T-cell (primary cell): ENCODE data around the gene PTS. TPM values are rescaled to one million over a fixed set of nuclear protein-coding genes. Genes with fewer than 3 reads are reported as not detected.
"Not testable (repeated sequence)": the region's sequence is repeated elsewhere in the genome, so short reads cannot be mapped to it uniquely, and the experiment has no call there.

Experiments
- ATAC-seq, 4 experiments: fragments of 200-7000 bp in 3 of 4; fragments of 150-1000 bp in 1 of 4; cut with Tn5 transposase; replicated peaks in 1 of 4; 1 replicate in 3 of 4; 2 replicates in 1 of 4; pipeline ENCODE4 v1.10.0; 2021; ENCODE audit warnings: moderate library complexity in 3 of 4, mild to moderate bottlenecking in 2 of 4, moderate number of reproducible peaks in 1 of 4
- CTCF ChIA-PET, 2 donors: fragments of 300-600 bp; sonication (Branson Sonifier 250); formaldehyde crosslinking; loops; one replicate each; lab custom pipeline; 2022; ENCODE audit warnings: antibody characterized with exemption in 2 of 2; lab: Charles Lee
- POLR2A ChIA-PET, 2 donors: fragments of 300-600 bp; sonication (Branson Sonifier 250); formaldehyde crosslinking; loops; one replicate each; lab custom pipeline; 2022; ENCODE audit warnings: antibody characterized with exemption in 2 of 2; lab: Charles Lee
- DNase-seq, 35 experiments: peaks; one replicate each; pipeline versions ENCODE4 v3.0.0 to v3.0.0-alpha.2; 2013 to 2023
- H3K27ac ChIP-seq: one replicate; pipeline ENCODE4 v1.5.1; 2013; ENCODE audit warnings: low read length
- H3K27me3 ChIP-seq, 2 experiments: replicated peaks in 1 of 2; 1 replicate in 1 of 2; 2 replicates in 1 of 2; pipeline versions ENCODE4 v1.6.1 to v1.7.0; 2013; ENCODE audit warnings: low read length in 1 of 2, mixed read lengths in 1 of 2; ENCODE audit not compliant: control insufficient read depth in 2 of 2, insufficient read depth in 2 of 2; ENCODE audit errors: extremely low read depth in 1 of 2
- H3K36me3 ChIP-seq, 2 donors: 1 replicate in 1 of 2; 2 replicates in 1 of 2; pipeline versions ENCODE4 v1.6.1 to v1.7.0; 2013; ENCODE audit warnings: low read length in 1 of 2; ENCODE audit not compliant: control insufficient read depth in 2 of 2, insufficient read depth in 1 of 2; ENCODE audit errors: extremely low read depth in 1 of 2
- H3K4me1 ChIP-seq, 2 experiments: 1 replicate in 1 of 2; 2 replicates in 1 of 2; pipeline versions ENCODE4 v1.6.1 to v1.7.0; 2013; ENCODE audit warnings: low read length in 2 of 2, mixed read lengths in 1 of 2; ENCODE audit not compliant: insufficient read depth in 2 of 2, control insufficient read depth in 1 of 2; ENCODE audit errors: extremely low read depth in 1 of 2
- H3K4me3 ChIP-seq, 2 donors: 1 replicate in 1 of 2; 2 replicates in 1 of 2; pipeline versions ENCODE4 v1.5.1 to v1.7.0; 2013; ENCODE audit warnings: mild to moderate bottlenecking in 2 of 2, low read length in 1 of 2, moderate library complexity in 1 of 2; ENCODE audit not compliant: control insufficient read depth in 1 of 2; ENCODE audit errors: extremely low read depth in 1 of 2
- H3K9me3 ChIP-seq: 2 replicates; pipeline ENCODE4 v1.7.0; 2013
- H3K27ac Mint-ChIP-seq, 2 donors: one replicate each; pipeline ENCODE4 v1.8.0; 2020 to 2021; ENCODE audit warnings: mild to moderate bottlenecking in 2 of 2, mixed read lengths in 2 of 2
- H3K27me3 Mint-ChIP-seq, 2 donors: one replicate each; pipeline ENCODE4 v1.8.0; 2021 to 2022; ENCODE audit warnings: mixed read lengths in 2 of 2
- H3K36me3 Mint-ChIP-seq: one replicate; pipeline ENCODE4 v1.8.0; 2021; ENCODE audit warnings: mixed read lengths
- H3K4me1 Mint-ChIP-seq, 3 donors: one replicate each; pipeline ENCODE4 v1.8.0; 2020 to 2022; ENCODE audit warnings: mixed read lengths in 3 of 3, mild to moderate bottlenecking in 1 of 3
- H3K4me3 Mint-ChIP-seq, 3 donors: one replicate each; pipeline ENCODE4 v1.8.0; 2020 to 2022; ENCODE audit warnings: mild to moderate bottlenecking in 3 of 3, mixed read lengths in 3 of 3, moderate library complexity in 3 of 3
- H3K9me3 Mint-ChIP-seq, 3 donors: one replicate each; pipeline ENCODE4 v1.8.0; 2020 to 2022; ENCODE audit warnings: mixed read lengths in 3 of 3
- WGBS: methylation state at CpG from one replicate; pipeline ENCODE4 v1.1.5; 2013; ENCODE audit warnings: missing lambda C conversion rate; ENCODE audit not compliant: insufficient coverage; 5-methylcytosine and 5-hydroxymethylcytosine counted together
- total RNA-seq, 35 experiments: library from RNA in 6 of 35; stranded (reverse) in 6 of 35; fragments of 120-200 nt in 1 of 35; gene quantifications; one replicate each; pipeline versions ENCODE4 v1.2.1 to v1.2.4 and lab custom pipeline; 2013 to 2026

PTS gene
- total RNA-seq, 5 donors from 2014 or later (not counting 1 experiment from before 2014, with no cell fraction given) = 15.1 to 65.8 (median 21.0) TPM

DNA sequence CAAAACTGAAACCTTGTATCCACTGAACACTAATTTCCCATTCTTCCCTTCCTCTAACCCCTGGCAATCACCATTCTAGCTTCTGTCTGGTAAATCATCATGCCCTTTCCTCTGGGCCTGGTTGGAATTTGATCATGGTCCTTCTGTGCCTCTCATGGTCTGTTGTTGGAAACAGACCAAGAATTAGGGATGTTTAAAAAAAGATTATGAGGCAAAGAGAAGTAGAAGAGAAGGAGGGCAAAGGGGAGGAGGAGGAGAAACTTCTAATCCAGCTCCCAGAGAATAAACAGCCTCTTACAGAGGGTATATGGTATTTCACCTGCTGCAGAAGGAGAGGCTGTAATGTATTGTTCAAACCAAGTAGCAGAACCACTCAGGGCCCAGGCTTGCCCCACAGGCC, 40.3 kb upstream of the PTS start:
- H3K4me1 ChIP-seq = no peaks in the 10 kb centered on the region
- Mint-ChIP-seq H3K36me3 (peaks cover 5% of the 10 kb centered on the region), H3K27me3 (peaks cover 7 to 8% of the 10 kb centered on the region in 2 donors), H3K9me3 (peaks cover 0 to 4% (median 0%) of the 10 kb centered on the region in 3 donors), H3K4me1 (no peaks in the 10 kb centered on the region), H3K4me3 (no peak overlapping the region), H3K27ac (no peak overlapping the region)
- ChIA-PET POLR2A (no interaction called here), CTCF (interaction anchor here in 1 of 2 donors (1.0 kb wide), 1 partner anchor 94 kb away, joined by 3 read pairs; no protein-coding TSS in a partner anchor)
- DNase-seq (no peak), ATAC-seq (no peak)
- no peaks in the 10 kb centered on the region for H3K27me3 ChIP-seq
- H3K36me3 ChIP-seq = no peaks in the 10 kb centered on the region
- no peaks in the 10 kb centered on the region for H3K9me3 ChIP-seq
- H3K27ac ChIP-seq = no peak overlapping the region
- no peak overlapping the region for H3K4me3 ChIP-seq

DNA sequence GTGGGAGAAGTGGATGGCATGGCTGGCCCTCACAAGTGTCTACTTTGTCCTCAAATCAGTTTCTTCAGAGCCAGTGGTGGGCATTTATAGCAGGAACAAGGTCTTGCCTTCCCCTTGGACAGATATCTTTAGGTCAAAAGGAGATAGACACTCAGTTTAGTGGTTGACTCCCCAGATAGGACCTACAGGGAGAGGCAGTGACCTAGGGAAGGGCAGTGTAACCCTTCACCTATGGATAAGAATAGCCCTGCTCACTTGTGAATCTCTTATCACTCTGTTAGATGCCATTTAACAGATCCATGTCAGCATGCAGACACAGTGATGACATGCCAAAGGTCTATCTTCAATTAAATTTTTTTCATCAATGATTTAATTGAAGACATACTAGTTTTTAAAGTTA, 39.9 kb upstream of the PTS start:
- Mint-ChIP-seq H3K36me3 (peaks cover 4% of the 10 kb centered on the region), H3K27me3 (peaks cover 7% of the 10 kb centered on the region in 2 donors), H3K4me3 (no peak overlapping the region), H3K9me3 (peaks cover 0 to 3% (median 0%) of the 10 kb centered on the region in 3 donors), H3K27ac (no peak overlapping the region), H3K4me1 (no peaks in the 10 kb centered on the region)
- Histone ChIP-seq H3K4me1 (no peaks in the 10 kb centered on the region), H3K27ac (no peak overlapping the region), H3K27me3 (no peaks in the 10 kb centered on the region), H3K9me3 (no peaks in the 10 kb centered on the region), H3K36me3 (no peaks in the 10 kb centered on the region), H3K4me3 (no peak overlapping the region)
- ChIA-PET POLR2A (no interaction called here), CTCF (no interaction called here)
- no peak for DNase-seq
- no peak for ATAC-seq

DNA sequence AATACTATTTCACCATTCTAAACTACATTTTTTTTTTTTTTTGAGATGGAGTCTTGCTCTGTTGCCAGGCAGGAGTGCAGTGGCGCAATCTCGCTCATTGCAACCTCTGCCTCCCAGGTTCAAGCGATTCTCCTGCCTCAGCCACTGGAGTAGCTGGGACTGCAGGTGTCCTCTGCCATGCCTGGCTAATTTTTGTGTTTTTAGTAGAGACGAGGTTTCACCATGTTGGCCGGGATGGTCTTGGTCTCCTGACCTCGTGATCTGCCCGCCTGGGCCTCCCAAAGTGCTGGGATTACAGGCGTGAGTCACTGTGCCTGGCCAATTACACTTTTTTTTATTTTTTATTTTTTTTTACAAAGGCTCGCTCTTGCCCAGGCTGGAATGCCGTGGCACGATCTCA, 31.1 kb upstream of the PTS start:
- H3K9me3 ChIP-seq, H3K9me3 Mint-ChIP-seq, H3K36me3 Mint-ChIP-seq, H3K27me3 ChIP-seq, H3K4me1 ChIP-seq, H3K27me3 Mint-ChIP-seq, H3K4me3 ChIP-seq, H3K27ac ChIP-seq, H3K27ac Mint-ChIP-seq, H3K4me3 Mint-ChIP-seq, POLR2A ChIA-PET, ATAC-seq, H3K4me1 Mint-ChIP-seq, H3K36me3 ChIP-seq, DNase-seq, CTCF ChIA-PET: not testable (repeated sequence)
- WGBS = 86% methylated on average over 7 of the region's 11 CpGs

DNA sequence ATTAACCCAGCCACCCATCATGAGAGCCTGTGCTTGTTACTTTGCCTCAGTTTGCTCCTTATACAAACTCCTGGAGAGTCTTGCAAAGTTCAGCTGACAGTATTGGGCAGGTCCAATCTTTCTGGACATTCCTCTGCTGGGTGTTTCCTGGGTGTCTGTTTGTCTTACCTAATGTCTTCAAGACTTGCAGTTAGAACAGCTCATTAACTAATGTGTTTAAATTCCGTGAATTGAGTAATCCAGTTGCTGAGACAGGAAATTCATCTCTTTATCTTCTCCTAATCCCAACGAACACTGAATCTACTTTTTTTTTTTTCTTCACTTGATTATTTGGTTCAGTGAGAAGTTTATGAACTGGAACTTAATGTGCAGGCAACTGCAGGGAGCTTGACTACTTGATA, 30.3 kb upstream of the PTS start:
- ATAC-seq = no peak
- Histone ChIP-seq H3K36me3 (no peaks in the 10 kb centered on the region), H3K4me1 (no peaks in the 10 kb centered on the region), H3K4me3 (no peak overlapping the region), H3K9me3 (no peaks in the 10 kb centered on the region), H3K27ac (no peak overlapping the region), H3K27me3 (no peaks in the 10 kb centered on the region)
- Mint-ChIP-seq H3K4me3 (no peak overlapping the region), H3K27ac (no peak overlapping the region), H3K4me1 (peaks cover 0 to 3% (median 0%) of the 10 kb centered on the region in 3 donors), H3K36me3 (no peaks in the 10 kb centered on the region), H3K9me3 (peaks cover 0 to 4% (median 0%) of the 10 kb centered on the region in 3 donors), H3K27me3 (peaks cover 0 to 6% of the 10 kb centered on the region in 2 donors)
- WGBS = no CpG with 5 or more reads among the region's 2 CpGs
- no peak for DNase-seq
- ChIA-PET POLR2A (interaction anchor here in 1 of 2 donors (0.7 kb wide), 2 partner anchors 23 to 1817 kb away, joined by 3 to 6 read pairs; no protein-coding TSS in a partner anchor), CTCF (no interaction called here)

DNA sequence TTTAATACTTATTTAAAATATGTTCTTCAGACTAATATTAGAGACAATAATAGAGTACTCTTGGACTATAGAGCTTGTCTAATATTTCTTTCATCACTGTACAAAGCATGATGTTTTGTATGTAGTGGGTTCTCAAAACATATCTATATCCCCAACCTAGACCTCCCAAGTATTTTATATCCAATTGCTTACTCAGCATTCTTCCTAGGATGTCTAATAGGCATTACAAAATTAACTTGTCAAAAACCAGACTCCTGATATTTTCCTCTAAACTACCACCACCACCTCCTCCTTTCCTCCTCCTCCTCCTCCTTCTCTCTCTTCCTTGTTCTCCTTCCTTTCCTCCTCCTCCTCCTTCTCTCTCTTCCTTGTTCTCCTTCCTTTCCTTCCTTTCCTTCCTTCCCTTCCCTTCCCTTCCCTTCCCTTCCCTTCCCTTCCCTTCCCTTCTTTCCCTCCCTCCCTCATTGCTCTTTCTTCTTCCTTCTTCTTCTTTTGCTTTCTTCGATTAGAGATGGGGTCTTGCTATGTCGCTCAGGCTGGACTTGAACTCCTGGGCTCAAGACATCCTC, 29.6 kb upstream of the PTS start:
- Histone ChIP-seq H3K9me3 (no peaks in the 10 kb centered on the region), H3K27ac (no peak overlapping the region), H3K27me3 (no peaks in the 10 kb centered on the region), H3K4me3 (no peak overlapping the region), H3K4me1 (no peaks in the 10 kb centered on the region), H3K36me3 (no peaks in the 10 kb centered on the region)
- ATAC-seq (no peak), DNase-seq (no peak)
- Mint-ChIP-seq H3K36me3 (no peaks in the 10 kb centered on the region), H3K4me1 (peaks cover 0 to 3% (median 0%) of the 10 kb centered on the region in 3 donors), H3K27ac (no peak overlapping the region), H3K4me3 (no peak overlapping the region), H3K27me3 (peaks cover 0 to 6% of the 10 kb centered on the region in 2 donors), H3K9me3 (peaks cover 0 to 4% (median 0%) of the 10 kb centered on the region in 3 donors)
- ChIA-PET POLR2A (interaction anchor here in 1 of 2 donors (0.7 kb wide), 1 partner anchor 920 kb away, joined by 7 read pairs; no protein-coding TSS in a partner anchor), CTCF (no interaction called here)
- 90% methylated on average over 2 of the region's 2 CpGs for WGBS

DNA sequence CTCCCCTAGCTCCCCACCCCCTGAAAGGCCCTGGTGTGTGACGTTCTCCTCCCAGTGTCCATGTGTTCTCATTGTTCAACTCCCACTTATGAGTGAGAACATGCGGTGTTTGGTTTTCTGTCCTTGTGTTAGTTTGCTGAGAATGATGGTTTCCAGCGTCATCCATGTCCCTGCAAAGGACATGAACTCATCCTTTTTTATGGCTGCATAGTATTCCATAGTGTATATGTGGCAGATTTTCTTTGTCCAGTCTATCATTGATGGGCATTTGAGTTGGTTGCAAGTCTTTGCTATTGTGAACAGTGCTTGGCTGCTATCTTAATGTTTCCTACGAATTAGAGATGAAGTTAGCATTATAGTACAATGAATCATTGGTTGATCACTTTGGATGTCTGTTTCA, 27.1 kb upstream of the PTS start:
- H3K36me3 Mint-ChIP-seq, DNase-seq, H3K36me3 ChIP-seq, H3K4me3 ChIP-seq, H3K27ac Mint-ChIP-seq, H3K4me1 ChIP-seq, H3K9me3 Mint-ChIP-seq, H3K4me1 Mint-ChIP-seq, H3K27me3 ChIP-seq, POLR2A ChIA-PET, H3K27me3 Mint-ChIP-seq, H3K9me3 ChIP-seq, ATAC-seq, H3K27ac ChIP-seq, H3K4me3 Mint-ChIP-seq: not testable (repeated sequence)
- CTCF ChIA-PET = interaction anchor here (0.6 to 1.2 kb wide), 3 partner anchors 20 to 1090 kb away, joined by 3 to 4 read pairs (median 3); no protein-coding TSS in a partner anchor
- no CpG with 5 or more reads among the region's 4 CpGs for WGBS
